HCT116 (cell line): ENCODE results near the gene CILP2. TPM values are rescaled to one million over a fixed set of nuclear protein-coding genes. Genes with fewer than 3 reads are reported as not detected.

Source experiments
- ATAC-seq: fragments of 200-7000 bp; cut with Tn5 transposase; 2 replicates; pipeline ENCODE4 v1.9.1; 2020; ENCODE audit warnings: mild to moderate bottlenecking, moderate library complexity
- BruUV-seq: library from RNA; stranded (reverse); fragments of 400-500 nt; replicated peaks from 2 replicates; lab custom pipeline; 2021; lab: Mats Ljungman, UMichigan
- CTCF ChIA-PET: fragments of 300-600 bp; sonication (Branson Sonifier 250); formaldehyde crosslinking; loops from one replicate; lab custom pipeline; 2021; ENCODE audit warnings: antibody characterized with exemption; lab: Charles Lee
- POLR2A ChIA-PET: fragments of 300-600, 350-600 bp; sonication (Branson Sonifier 250); formaldehyde crosslinking; loops from one replicate; lab custom pipeline; 2021; ENCODE audit warnings: antibody characterized with exemption; lab: Charles Lee
- RAD21 ChIA-PET, 2 experiments: fragments of 300-600 bp; sonication (Branson Sonifier 250); formaldehyde crosslinking; loops; one replicate each; lab custom pipeline; 2023; ENCODE audit warnings: low total read pairs in 2 of 2; ENCODE audit not compliant: uncharacterized antibody in 2 of 2, unreplicated experiment in 2 of 2, low non-redundant PET in 1 of 2; lab: Charles Lee
- DNase-seq: peaks from one replicate; pipeline ENCODE4 v3.0.0-alpha.2; 2010; ENCODE audit warnings: low read depth, low spot score
- H2AFZ ChIP-seq: fragments of 200-600 bp; shearing (Covaris generic), sonication (generic); 2 replicates; pipeline ENCODE4 v1.6.1; 2017; ENCODE audit warnings: low read depth, mixed run types, mixed read lengths, antibody characterized with exemption, low read length; ENCODE audit not compliant: poor library complexity, severe bottlenecking
- H3K27ac ChIP-seq: 2 replicates; pipeline ENCODE4 v1.5.1; 2012; ENCODE audit warnings: low read depth, low read length
- H3K27me3 ChIP-seq: fragments of 200-600 bp; sonication (generic); 2 replicates; pipeline ENCODE4 v1.6.1; 2016; ENCODE audit warnings: mixed run types, low read length, mixed read lengths; ENCODE audit not compliant: insufficient read depth
- H3K36me3 ChIP-seq, 2 experiments: fragments of 200-500 bp in 1 of 2; fragments of 200-600 bp in 1 of 2; sonication (Bioruptor generic) in 1 of 2; sonication (generic) in 1 of 2; 2 replicates each; pipeline versions ENCODE4 v1.5.1 to v1.6.1; 2014 to 2016; ENCODE audit warnings: low read length in 2 of 2, inconsistent platforms in 1 of 2, mixed read lengths in 1 of 2, mixed run types in 1 of 2; ENCODE audit not compliant: insufficient read depth in 2 of 2, control insufficient read depth in 1 of 2
- H3K4me1 ChIP-seq, 2 experiments: fragments of 200-600 bp in 1 of 2; sonication (generic) in 1 of 2; 2 replicates each; pipeline versions ENCODE4 v1.5.1 to v1.6.1; 2012 to 2017; ENCODE audit warnings: low read length in 2 of 2, inconsistent platforms in 1 of 2, mild to moderate bottlenecking in 1 of 2, mixed read lengths in 1 of 2, mixed run types in 1 of 2, moderate library complexity in 1 of 2; ENCODE audit not compliant: insufficient read depth in 2 of 2, control insufficient read depth in 1 of 2
- H3K4me2 ChIP-seq: fragments of 200-600 bp; sonication (generic); 2 replicates; pipeline ENCODE4 v1.6.1; 2017; ENCODE audit warnings: mixed run types, low read length, mixed read lengths
- H3K4me3 ChIP-seq, 2 experiments: fragments of 200-600 bp in 1 of 2; sonication (generic) in 1 of 2; replicated peaks in 1 of 2; 2 replicates each; pipeline ENCODE4 v1.5.1; 2011 to 2016; ENCODE audit warnings: low read length in 2 of 2, control low read depth in 1 of 2, low read depth in 1 of 2, mild to moderate bottlenecking in 1 of 2, mixed read lengths in 1 of 2, mixed run types in 1 of 2
- H3K79me2 ChIP-seq: fragments of 200-600 bp; sonication (generic); 2 replicates; pipeline ENCODE4 v1.6.1; 2017; ENCODE audit warnings: mild to moderate bottlenecking, mixed run types, low read length, moderate library complexity, mixed read lengths; ENCODE audit not compliant: insufficient read depth
- H3K9ac ChIP-seq: fragments of 200-600 bp; sonication (generic); 2 replicates; pipeline ENCODE4 v1.6.1; 2016; ENCODE audit warnings: low read length, mixed read lengths
- H3K9me2 ChIP-seq: fragments of 200-600 bp; sonication (generic), shearing (Covaris generic); 2 replicates; pipeline ENCODE4 v1.6.1; 2017; ENCODE audit warnings: mixed run types, mild to moderate bottlenecking, moderate library complexity; ENCODE audit not compliant: insufficient read depth
- H3K9me3 ChIP-seq, 2 experiments: fragments of 200-500 bp in 1 of 2; fragments of 200-600 bp in 1 of 2; sonication (Bioruptor generic) in 1 of 2; sonication (generic) in 1 of 2; 2 replicates each; pipeline ENCODE4 v1.6.1; 2014 to 2017; ENCODE audit warnings: low read length in 2 of 2, mixed read lengths in 2 of 2, inconsistent platforms in 1 of 2, low read depth in 1 of 2, mild to moderate bottlenecking in 1 of 2, mixed run types in 1 of 2, moderate library complexity in 1 of 2; ENCODE audit not compliant: control insufficient read depth in 1 of 2, insufficient read depth in 1 of 2
- H4K20me1 ChIP-seq: fragments of 200-600 bp; sonication (generic), shearing (Covaris generic); 2 replicates; pipeline ENCODE4 v1.6.1; 2017; ENCODE audit warnings: mixed run types, mild to moderate bottlenecking, moderate library complexity; ENCODE audit not compliant: insufficient read depth
- CBX3 ChIP-seq: IDR thresholded peaks from 2 replicates; pipeline ENCODE4 v1.6.1; 2012; ENCODE audit warnings: low read depth
- CTCF ChIP-seq, 3 experiments: fragments of 200-600 bp in 1 of 3; sonication (generic) in 1 of 3; IDR thresholded peaks in 2 of 3; conservative IDR thresholded peaks in 1 of 3; 2 replicates each; pipeline ENCODE4 v1.5.1; 2012 to 2017; ENCODE audit warnings: low read depth in 2 of 3, low read length in 2 of 3, antibody characterized with exemption in 1 of 3, borderline replicate concordance in 1 of 3, control low read depth in 1 of 3, mild to moderate bottlenecking in 1 of 3, mixed read lengths in 1 of 3, mixed run types in 1 of 3, moderate library complexity in 1 of 3; ENCODE audit not compliant: insufficient read depth in 1 of 3
- ELF1 ChIP-seq: IDR thresholded peaks from 2 replicates; pipeline ENCODE4 v1.6.1; 2012; ENCODE audit warnings: low read depth, borderline replicate concordance
- EZH2 ChIP-seq: fragments of 200-600 bp; sonication (generic); IDR thresholded peaks from 2 replicates; pipeline ENCODE4 v1.6.1; 2017; ENCODE audit warnings: antibody characterized with exemption, mixed run types
- EZH2phosphoT487 ChIP-seq: fragments of 200-600 bp; IDR thresholded peaks from 2 replicates; pipeline ENCODE4 v1.6.1; 2018; ENCODE audit warnings: antibody characterized with exemption, borderline replicate concordance
- FOSL1 ChIP-seq: IDR thresholded peaks from 2 replicates; pipeline ENCODE4 v1.6.1; 2012; ENCODE audit warnings: low read depth
- JUND ChIP-seq: IDR thresholded peaks from 2 replicates; pipeline ENCODE4 v1.6.1; 2012
- MAX ChIP-seq: IDR thresholded peaks from 2 replicates; pipeline ENCODE4 v1.6.1; 2012
- POLR2A ChIP-seq: IDR thresholded peaks from 2 replicates; pipeline ENCODE4 v1.7.0; 2011; ENCODE audit warnings: borderline replicate concordance; ENCODE audit not compliant: insufficient read depth, insufficient read length; ENCODE audit errors: extremely low read depth
- POLR2AphosphoS5 ChIP-seq: IDR thresholded peaks from 2 replicates; pipeline ENCODE4 v1.6.1; 2011; ENCODE audit warnings: mild to moderate bottlenecking, low read depth, low read length, moderate library complexity
- RAD21 ChIP-seq: IDR thresholded peaks from 2 replicates; pipeline ENCODE4 v1.6.1; 2012; ENCODE audit warnings: low read depth, mild to moderate bottlenecking
- SIN3A ChIP-seq: IDR thresholded peaks from 2 replicates; pipeline ENCODE4 v1.6.1; 2012; ENCODE audit warnings: low read depth
- SRF ChIP-seq: IDR thresholded peaks from 2 replicates; pipeline ENCODE4 v1.6.1; 2012; ENCODE audit warnings: low read depth
- TCF7L2 ChIP-seq: IDR thresholded peaks from 2 replicates; pipeline ENCODE4 v1.7.0; 2011; ENCODE audit warnings: borderline replicate concordance, inconsistent platforms; ENCODE audit not compliant: insufficient read depth, insufficient read length; ENCODE audit errors: extremely low read depth
- YY1 ChIP-seq: IDR thresholded peaks from 2 replicates; pipeline ENCODE4 v1.6.1; 2011; ENCODE audit warnings: low read length, low read depth, moderate library complexity, mild to moderate bottlenecking; ENCODE audit not compliant: insufficient replicate concordance; ENCODE audit errors: extremely low read depth
- ZBTB33 ChIP-seq: IDR thresholded peaks from 2 replicates; pipeline ENCODE4 v1.6.1; 2011; ENCODE audit warnings: mild to moderate bottlenecking, low read length, moderate library complexity; ENCODE audit not compliant: insufficient replicate concordance; ENCODE audit errors: extremely low read depth
- ZNF274 ChIP-seq: fragments of 200-500 bp; sonication (Bioruptor generic); IDR thresholded peaks from 2 replicates; pipeline ENCODE4 v1.6.1; 2014; ENCODE audit warnings: mild to moderate bottlenecking, low read depth, low read length, inconsistent platforms
- intact Hi-C: fragments of 100-400 bp; cut with micrococcal nuclease; formaldehyde crosslinking; loops from 2 replicates; pipeline ENCODE4 v1.10.0; 2022
- total RNA-seq: library from RNA; stranded (reverse); gene quantifications from one replicate; pipeline ENCODE4 v1.2.1, GENCODE V29; 2021; ENCODE audit not compliant: unreplicated experiment

CILP2 gene
- total RNA-seq, 1 experiment from 2014 or later, result 13.1 TPM

GRCh38 chr19:19559931-19560330, 21.9 kb downstream of the CILP2 start:
- CTCF ChIA-PET, result no interaction called here
- BruUV-seq, result no TSS peak

GRCh38 chr19:19561946-19562664, 24.0 kb downstream of the CILP2 start:
- H3K79me2 ChIP-seq, result no peaks in the 10 kb centered on the region
- H3K4me1 ChIP-seq, result no peaks in the 10 kb centered on the region
- H3K27me3 ChIP-seq, result no peaks in the 10 kb centered on the region
- RAD21 ChIA-PET, result no interaction called here
- no peak overlapping the region for H3K4me3 ChIP-seq
- BruUV-seq, result no TSS peak
- no peak overlapping the region for H2AFZ ChIP-seq
- no peaks in the 10 kb centered on the region for H3K9me3 ChIP-seq
- DNase-seq, result no peak
- H3K4me2 ChIP-seq, result no peak overlapping the region
- H3K9ac ChIP-seq, result no peak overlapping the region
- intact Hi-C loops, result no loop called here
- CTCF ChIA-PET, result no interaction called here
- H3K9me2 ChIP-seq, result no peaks in the 10 kb centered on the region
- no peak for ATAC-seq
- no peak overlapping the region for H3K27ac ChIP-seq
- POLR2A ChIA-PET, result no interaction called here
- H3K36me3 ChIP-seq, result no peaks in the 10 kb centered on the region; a peak in 1 of 4 replicates
- no peaks in the 10 kb centered on the region for H4K20me1 ChIP-seq
- no peak for TF ChIP-seq POLR2A
- TF ChIP-seq YY1, result no peak
- no peak for TF ChIP-seq EZH2phosphoT487
- no peak for TF ChIP-seq TCF7L2
- TF ChIP-seq SIN3A, result no peak
- TF ChIP-seq MAX, result no peak
- TF ChIP-seq RAD21, result no peak
- no peak for TF ChIP-seq EZH2
- no peak for TF ChIP-seq ZNF274
- no peak for TF ChIP-seq ZBTB33
- TF ChIP-seq JUND, result no peak
- no peak for TF ChIP-seq POLR2AphosphoS5
- TF ChIP-seq CBX3, result no peak
- no peak for TF ChIP-seq CTCF (IDR thresholded peaks at IDR 0.05 in 2 of 3, conservative IDR thresholded peaks at IDR 0.05 in 1 of 3; ENCODE audit: borderline replicate concordance in 1 of 3, insufficient read depth in 1 of 3, low read depth in 2 of 3, low read length in 2 of 3)
- TF ChIP-seq SRF, result no peak
- no peak for TF ChIP-seq ELF1

More at GRCh38 chr19:19559931-19560330, 21.9 kb downstream of the CILP2 start:
- H2AFZ ChIP-seq, result no peak overlapping the region
- H3K4me2 ChIP-seq, result no peak overlapping the region
- intact Hi-C loops, result no loop called here
- no peaks in the 10 kb centered on the region for H3K4me1 ChIP-seq
- DNase-seq, result no peak
- no peaks in the 10 kb centered on the region for H3K79me2 ChIP-seq
- no peak for TF ChIP-seq EZH2
- no peak for TF ChIP-seq FOSL1
- no peak for TF ChIP-seq JUND
- POLR2A ChIA-PET, result no interaction called here
- H3K27me3 ChIP-seq, result no peaks in the 10 kb centered on the region
- H3K9me3 ChIP-seq, result no peaks in the 10 kb centered on the region
- no peaks in the 10 kb centered on the region for H3K36me3 ChIP-seq
- no peak overlapping the region for H3K9ac ChIP-seq
- no peak overlapping the region for H3K4me3 ChIP-seq
- ATAC-seq, result no peak
- H3K9me2 ChIP-seq, result no peaks in the 10 kb centered on the region
- RAD21 ChIA-PET, result no interaction called here
- H4K20me1 ChIP-seq, result no peaks in the 10 kb centered on the region
- no peak overlapping the region for H3K27ac ChIP-seq
